ENCODE results near the gene ZNF428. TPM values are rescaled to one million over a fixed set of nuclear protein-coding genes. Genes with fewer than 3 reads are reported as not detected.
"Not testable (repeated sequence)": the region's sequence is repeated elsewhere in the genome, so short reads cannot be mapped to it uniquely, and the experiment has no call there.

ZNF428 gene
- total RNA-seq, 1 donor from 2014 or later, result 37.3 TPM

DNA sequence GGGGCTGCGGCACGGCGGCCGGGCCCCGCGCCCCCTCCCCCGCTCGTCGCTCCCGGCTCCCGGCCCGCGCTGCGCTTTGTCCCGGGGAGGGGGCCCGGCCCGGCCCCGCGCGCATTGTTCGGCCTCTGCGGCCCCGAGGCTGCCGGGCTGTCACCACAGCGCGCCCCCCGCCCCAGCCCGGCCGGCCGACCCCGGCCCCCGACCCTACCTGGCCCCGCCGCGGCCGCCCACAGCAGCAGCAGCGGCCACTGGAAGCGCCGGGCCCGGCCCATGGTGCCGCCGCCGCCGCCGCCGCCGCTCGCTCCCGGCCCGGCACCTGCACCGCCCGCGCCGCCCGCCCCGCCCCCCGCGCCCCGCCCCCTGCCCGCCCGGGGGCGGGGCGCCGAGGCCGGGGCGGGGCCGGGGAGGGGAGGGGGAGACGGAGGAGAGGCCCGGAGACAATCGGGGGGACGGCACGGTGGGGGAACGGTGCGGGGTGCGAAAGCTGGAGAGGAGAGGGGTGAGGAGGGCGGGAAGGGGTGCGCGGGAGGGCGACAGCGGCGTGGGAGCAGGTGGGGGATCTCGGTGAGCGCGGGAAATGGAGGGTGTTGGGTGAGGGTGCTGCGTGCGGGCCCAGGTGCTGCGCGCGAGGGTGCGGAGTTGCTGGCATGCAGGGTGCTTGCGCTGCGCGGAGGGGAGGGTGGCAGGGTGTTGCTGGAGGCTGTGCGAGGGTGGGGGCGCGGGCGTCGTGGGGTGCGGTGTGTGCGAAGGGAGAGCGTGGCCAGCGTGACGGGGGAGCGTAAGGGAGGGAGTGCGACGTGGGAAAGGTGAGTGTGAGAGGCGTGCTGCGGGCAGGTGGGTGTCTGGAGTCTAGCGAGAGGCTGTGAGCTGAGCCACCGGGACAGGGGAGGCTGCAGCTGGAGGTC, 20.3 kb upstream of the ZNF428 start, which contains the start of gene CADM4:
TSS of gene CADM4 (minus strand) at position 332 of the 905 bp plus-strand sequence. CDS start at position 272, 60 bp downstream.
- TF ChIP-seq, protein P1, sequence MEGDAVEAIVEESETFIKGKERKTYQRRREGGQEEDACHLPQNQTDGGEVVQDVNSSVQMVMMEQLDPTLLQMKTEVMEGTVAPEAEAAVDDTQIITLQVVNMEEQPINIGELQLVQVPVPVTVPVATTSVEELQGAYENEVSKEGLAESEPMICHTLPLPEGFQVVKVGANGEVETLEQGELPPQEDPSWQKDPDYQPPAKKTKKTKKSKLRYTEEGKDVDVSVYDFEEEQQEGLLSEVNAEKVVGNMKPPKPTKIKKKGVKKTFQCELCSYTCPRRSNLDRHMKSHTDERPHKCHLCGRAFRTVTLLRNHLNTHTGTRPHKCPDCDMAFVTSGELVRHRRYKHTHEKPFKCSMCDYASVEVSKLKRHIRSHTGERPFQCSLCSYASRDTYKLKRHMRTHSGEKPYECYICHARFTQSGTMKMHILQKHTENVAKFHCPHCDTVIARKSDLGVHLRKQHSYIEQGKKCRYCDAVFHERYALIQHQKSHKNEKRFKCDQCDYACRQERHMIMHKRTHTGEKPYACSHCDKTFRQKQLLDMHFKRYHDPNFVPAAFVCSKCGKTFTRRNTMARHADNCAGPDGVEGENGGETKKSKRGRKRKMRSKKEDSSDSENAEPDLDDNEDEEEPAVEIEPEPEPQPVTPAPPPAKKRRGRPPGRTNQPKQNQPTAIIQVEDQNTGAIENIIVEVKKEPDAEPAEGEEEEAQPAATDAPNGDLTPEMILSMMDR (IDR thresholded peaks at IDR 0.05), result no peak
- H3K9me3 ChIP-seq, result no peaks in the 10 kb centered on the region
- no peaks in the 10 kb centered on the region for H3K36me3 ChIP-seq
- intact Hi-C loops (cut with DNase I), result no loop called here
- no peaks in the 10 kb centered on the region for H3K27me3 ChIP-seq
- no peak within 1 kb of the TSS for H3K27ac ChIP-seq
- DNase-seq (ENCODE audit: low spot score in 2 of 2), result no peak
- H3K4me3 ChIP-seq, result peak within 1 kb of the TSS; percentile 63 to 77
- H3K4me1 ChIP-seq, result peaks cover 0 to 7% of the 10 kb centered on the region in 2 donors

DNA sequence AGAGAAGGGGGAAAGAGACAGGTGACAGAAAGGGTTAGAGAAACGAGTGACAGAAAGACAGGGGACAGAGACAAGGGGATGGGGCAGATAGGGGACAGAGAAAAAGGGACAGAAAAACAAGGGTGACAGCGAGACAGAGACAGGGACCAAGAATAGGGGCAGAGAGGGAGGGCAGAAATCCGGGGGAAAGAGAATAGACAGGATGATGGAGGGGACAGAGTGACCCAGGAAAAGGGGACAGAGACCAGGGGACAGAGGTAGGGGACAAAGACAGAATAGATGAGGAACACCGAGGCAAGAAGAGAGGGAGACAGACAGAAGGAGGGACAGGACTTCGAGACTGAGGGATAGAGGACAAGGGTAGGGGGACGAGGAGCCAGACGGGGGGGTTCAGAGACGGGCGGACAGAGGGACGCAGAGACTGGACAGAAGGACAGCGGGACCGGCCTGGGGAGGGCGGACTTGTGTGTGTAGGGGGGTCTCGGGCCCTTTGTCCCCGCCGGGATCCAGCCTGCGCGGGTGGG, 19.6 kb upstream of the ZNF428 start:
- intact Hi-C loops (cut with DNase I), result no loop called here
- Histone ChIP-seq H3K36me3 (no peaks in the 10 kb centered on the region), H3K4me3 (peak overlapping the region; percentile 63 to 77), H3K27ac (no peak overlapping the region), H3K9me3 (no peaks in the 10 kb centered on the region), H3K4me1 (peaks cover 0 to 7% of the 10 kb centered on the region in 2 donors), H3K27me3 (no peaks in the 10 kb centered on the region)
- no peak for DNase-seq (ENCODE audit: low spot score in 2 of 2)
- TF ChIP-seq, protein P1 (IDR thresholded peaks at IDR 0.05), result no peak

DNA sequence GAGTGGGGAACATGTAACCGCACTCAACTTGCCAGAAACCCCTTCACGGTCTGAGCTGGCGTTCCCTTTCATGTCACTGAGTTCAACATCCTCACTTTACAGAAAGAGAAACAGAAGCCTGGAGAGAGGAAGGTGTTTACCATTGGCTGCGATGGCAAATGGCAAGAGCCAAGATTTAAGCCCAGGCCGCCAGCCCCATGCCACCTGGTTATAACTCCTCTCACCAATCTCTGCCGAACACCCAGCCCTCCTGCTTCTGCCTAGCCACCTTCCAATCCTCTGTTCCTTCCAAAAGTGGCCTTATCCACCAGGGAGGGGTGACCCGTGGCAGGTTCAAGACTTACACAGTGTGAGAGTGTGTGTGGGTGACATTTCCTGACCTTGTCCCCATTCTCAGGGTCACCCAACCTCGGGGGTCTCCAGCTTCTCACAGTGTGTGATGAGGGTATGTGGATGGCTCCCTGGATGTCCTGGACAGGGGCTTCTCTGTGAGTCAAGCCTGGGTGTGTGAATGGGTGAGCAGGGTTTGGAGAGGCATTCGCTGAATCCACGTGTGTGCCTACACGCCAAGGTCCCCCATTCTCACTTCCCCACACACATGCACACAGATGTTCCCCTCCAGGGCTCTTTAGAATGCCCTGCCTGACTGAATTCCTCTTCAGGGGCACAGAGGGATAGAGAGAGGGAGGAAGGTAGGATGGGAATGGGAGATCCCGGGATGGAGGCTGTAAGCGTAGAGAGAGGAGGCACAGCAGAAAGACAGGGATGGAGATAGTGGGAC, 19.0 kb upstream of the ZNF428 start:
- Histone ChIP-seq H3K4me1 (peaks cover 0 to 7% of the 10 kb centered on the region in 2 donors), H3K4me3 (no peak overlapping the region)
- no peak for DNase-seq (ENCODE audit: low spot score in 2 of 2)

DNA sequence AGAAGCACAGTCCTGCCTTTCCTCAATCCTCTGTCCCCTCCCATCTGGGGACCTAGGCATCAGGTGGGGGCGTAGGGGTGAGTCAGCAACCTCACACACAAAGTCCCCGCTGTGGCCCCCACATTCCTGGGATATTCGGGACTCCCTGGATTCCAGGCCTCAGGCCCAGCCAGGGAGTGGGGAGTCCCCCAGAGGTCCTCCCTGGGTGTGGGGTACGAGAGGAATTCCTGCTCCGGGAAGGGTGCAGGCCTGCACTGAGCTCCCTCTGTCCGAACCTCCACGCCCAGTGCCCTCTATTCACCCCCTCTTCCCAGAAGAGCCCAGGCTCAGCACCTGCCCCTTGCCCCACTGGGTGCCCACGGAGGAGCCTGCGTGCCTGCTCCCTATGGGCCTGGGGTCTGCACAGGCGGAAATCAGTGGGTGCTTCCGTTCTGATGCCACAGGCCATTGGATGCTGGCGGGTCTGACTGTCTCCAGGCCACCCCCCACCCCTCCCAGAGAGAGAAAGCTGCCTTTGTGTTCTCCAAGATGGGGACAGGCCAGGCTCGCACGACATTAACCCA, 16.8 kb upstream of the ZNF428 start:
- intact Hi-C loops (cut with DNase I), result no loop called here
- H3K27me3 ChIP-seq, result no peaks in the 10 kb centered on the region
- H3K4me3 ChIP-seq, result no peak overlapping the region
- DNase-seq (ENCODE audit: low spot score in 2 of 2), result no peak
- no peaks in the 10 kb centered on the region for H3K9me3 ChIP-seq
- H3K36me3 ChIP-seq, result no peaks in the 10 kb centered on the region
- TF ChIP-seq, protein P1 (IDR thresholded peaks at IDR 0.05), result no peak
- H3K4me1 ChIP-seq, result peaks cover 0 to 7% of the 10 kb centered on the region in 2 donors
- H3K27ac ChIP-seq, result no peak overlapping the region

More for the DNA sequence above, 19.0 kb upstream of the ZNF428 start:
- Histone ChIP-seq H3K27me3 (no peaks in the 10 kb centered on the region), H3K27ac (no peak overlapping the region), H3K9me3 (no peaks in the 10 kb centered on the region), H3K36me3 (no peaks in the 10 kb centered on the region)
- TF ChIP-seq, protein P1 (IDR thresholded peaks at IDR 0.05), result no peak
- intact Hi-C loops (cut with DNase I), result no loop called here

DNA sequence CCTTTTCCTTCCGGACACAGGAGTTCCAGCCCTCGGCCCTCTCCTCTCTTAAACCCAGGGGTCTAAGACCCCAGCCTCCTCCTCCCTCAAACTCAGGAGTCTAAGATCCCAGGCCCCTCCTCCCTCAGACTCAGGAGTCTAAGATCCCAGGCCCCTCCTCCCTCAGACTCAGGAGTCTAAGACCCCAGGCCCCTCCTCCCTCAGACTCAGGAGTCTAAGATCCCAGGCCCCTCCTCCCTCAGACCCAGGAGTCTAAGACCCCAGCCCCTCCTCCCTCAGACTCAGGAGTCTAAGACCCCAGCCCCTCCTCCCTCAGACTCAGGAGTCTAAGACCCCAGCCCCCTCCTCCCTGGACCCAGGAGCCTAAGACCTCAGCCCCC, 16.1 kb upstream of the ZNF428 start:
- H3K9me3 ChIP-seq; H3K4me1 ChIP-seq; H3K36me3 ChIP-seq; H3K4me3 ChIP-seq; H3K27me3 ChIP-seq; H3K27ac ChIP-seq; intact Hi-C loops (cut with DNase I); DNase-seq (ENCODE audit: low spot score in 2 of 2): not testable (repeated sequence)
